Measurements from ENCODE around the gene ARPC1A. TPM values are rescaled to one million over a fixed set of nuclear protein-coding genes. Genes with fewer than 3 reads are reported as not detected.
"Not testable (repeated sequence)": the region's sequence is repeated elsewhere in the genome, so short reads cannot be mapped to it uniquely, and the experiment has no call there.

The ARPC1A gene
- total RNA-seq, 1 donor from 2014 or later: 198 TPM

DNA sequence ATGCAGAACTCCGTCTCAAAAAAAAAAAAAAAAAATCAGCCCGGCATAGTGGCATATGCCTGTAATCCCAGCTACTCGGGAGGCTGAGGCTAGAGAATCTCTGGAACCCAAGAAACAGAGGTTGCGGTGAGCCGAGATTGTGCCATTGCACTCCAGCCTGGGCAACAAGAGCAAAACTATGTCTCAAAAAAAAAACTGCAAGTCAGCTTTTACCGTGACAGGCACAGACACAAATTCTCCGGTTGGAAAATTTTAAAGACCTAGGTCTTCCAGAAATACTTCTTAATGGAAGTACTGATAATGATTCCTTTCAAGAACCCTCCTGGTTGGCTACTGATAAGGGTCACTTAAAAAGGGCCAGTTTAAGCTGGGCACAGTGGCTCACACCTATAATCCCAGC is 29.4 kb downstream of the ARPC1A start:
- Histone ChIP-seq H2AFZ (ENCODE audit: low read depth, low read length) (no peak overlapping the region), H3K9ac (ENCODE audit: low read length) (no peak overlapping the region), H3K79me2 (ENCODE audit: insufficient read depth, low read length) (peaks cover 13% of the 10 kb centered on the region), H3K4me2 (ENCODE audit: low read length) (no peak overlapping the region), H3K27ac (ENCODE audit: low read depth, low read length) (no peak overlapping the region), H3K9me3 (ENCODE audit: insufficient read depth, low read depth, low read length) (no peaks in the 10 kb centered on the region), H3K27me3 (ENCODE audit: insufficient read depth, low read length) (no peaks in the 10 kb centered on the region), H3K4me1 (ENCODE audit: insufficient read depth, low read length) (no peaks in the 10 kb centered on the region), H3K4me3 (ENCODE audit: insufficient read depth, low read depth, low read length) (no peak overlapping the region), H4K20me1 (ENCODE audit: insufficient read depth, low read length) (peaks cover 25% of the 10 kb centered on the region), H3K36me3 (ENCODE audit: insufficient read depth, low read length) (peaks cover 39% of the 10 kb centered on the region)
- H3K36me3 Mint-ChIP-seq (ENCODE audit: low read depth, unreplicated experiment): peaks cover 25% of the 10 kb centered on the region
- no peaks in the 10 kb centered on the region for H3K27me3 Mint-ChIP-seq (ENCODE audit: low read depth, unreplicated experiment)
- no peak for DNase-seq (ENCODE audit: low read depth)
- no peaks in the 10 kb centered on the region for H3K4me1 Mint-ChIP-seq (ENCODE audit: low read depth, unreplicated experiment)
- no peak for FAIRE-seq
- no peaks in the 10 kb centered on the region for H3K9me3 Mint-ChIP-seq (ENCODE audit: unreplicated experiment)
- no peak overlapping the region for H3K4me3 Mint-ChIP-seq (ENCODE audit: unreplicated experiment)
- no peak overlapping the region for H3K27ac Mint-ChIP-seq (ENCODE audit: unreplicated experiment)
- no peak for TF ChIP-seq EZH2 (IDR thresholded peaks at IDR 0.05; ENCODE audit: insufficient read depth, low read length)
- TF ChIP-seq, protein P1, sequence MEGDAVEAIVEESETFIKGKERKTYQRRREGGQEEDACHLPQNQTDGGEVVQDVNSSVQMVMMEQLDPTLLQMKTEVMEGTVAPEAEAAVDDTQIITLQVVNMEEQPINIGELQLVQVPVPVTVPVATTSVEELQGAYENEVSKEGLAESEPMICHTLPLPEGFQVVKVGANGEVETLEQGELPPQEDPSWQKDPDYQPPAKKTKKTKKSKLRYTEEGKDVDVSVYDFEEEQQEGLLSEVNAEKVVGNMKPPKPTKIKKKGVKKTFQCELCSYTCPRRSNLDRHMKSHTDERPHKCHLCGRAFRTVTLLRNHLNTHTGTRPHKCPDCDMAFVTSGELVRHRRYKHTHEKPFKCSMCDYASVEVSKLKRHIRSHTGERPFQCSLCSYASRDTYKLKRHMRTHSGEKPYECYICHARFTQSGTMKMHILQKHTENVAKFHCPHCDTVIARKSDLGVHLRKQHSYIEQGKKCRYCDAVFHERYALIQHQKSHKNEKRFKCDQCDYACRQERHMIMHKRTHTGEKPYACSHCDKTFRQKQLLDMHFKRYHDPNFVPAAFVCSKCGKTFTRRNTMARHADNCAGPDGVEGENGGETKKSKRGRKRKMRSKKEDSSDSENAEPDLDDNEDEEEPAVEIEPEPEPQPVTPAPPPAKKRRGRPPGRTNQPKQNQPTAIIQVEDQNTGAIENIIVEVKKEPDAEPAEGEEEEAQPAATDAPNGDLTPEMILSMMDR (IDR thresholded peaks at IDR 0.05; ENCODE audit: insufficient read depth, low read depth, low read length): no peak

GRCh38 chr7:99357701-99358490 is 32.2 kb downstream of the ARPC1A start:
- no peak overlapping the region for H3K27ac Mint-ChIP-seq (ENCODE audit: unreplicated experiment)
- peaks cover 18% of the 10 kb centered on the region for H4K20me1 ChIP-seq (ENCODE audit: insufficient read depth, low read length)
- H3K36me3 Mint-ChIP-seq (ENCODE audit: low read depth, unreplicated experiment): peaks cover 14% of the 10 kb centered on the region
- peaks cover 5% of the 10 kb centered on the region for H3K4me1 Mint-ChIP-seq (ENCODE audit: low read depth, unreplicated experiment)
- no peaks in the 10 kb centered on the region for H3K9me3 Mint-ChIP-seq (ENCODE audit: unreplicated experiment)
- no peaks in the 10 kb centered on the region for H3K9me3 ChIP-seq (ENCODE audit: insufficient read depth, low read depth, low read length)
- no peak overlapping the region for H3K4me3 ChIP-seq (ENCODE audit: insufficient read depth, low read depth, low read length)
- H3K4me1 ChIP-seq (ENCODE audit: insufficient read depth, low read length): peaks cover 5% of the 10 kb centered on the region
- no peak for FAIRE-seq
- no peak overlapping the region for H3K4me3 Mint-ChIP-seq (ENCODE audit: unreplicated experiment)
- TF ChIP-seq EZH2 (IDR thresholded peaks at IDR 0.05; ENCODE audit: insufficient read depth, low read length): no peak
- TF ChIP-seq, protein P1 (IDR thresholded peaks at IDR 0.05; ENCODE audit: insufficient read depth, low read depth, low read length): no peak
- H3K4me2 ChIP-seq (ENCODE audit: low read length): no peak overlapping the region
- H3K27me3 ChIP-seq (ENCODE audit: insufficient read depth, low read length): no peaks in the 10 kb centered on the region
- H2AFZ ChIP-seq (ENCODE audit: low read depth, low read length): no peak overlapping the region
- H3K27me3 Mint-ChIP-seq (ENCODE audit: low read depth, unreplicated experiment): no peaks in the 10 kb centered on the region
- no peak overlapping the region for H3K9ac ChIP-seq (ENCODE audit: low read length)
- DNase-seq (ENCODE audit: low read depth): no peak
- no peak overlapping the region for H3K27ac ChIP-seq (ENCODE audit: low read depth, low read length)
- peaks cover 35% of the 10 kb centered on the region for H3K36me3 ChIP-seq (ENCODE audit: insufficient read depth, low read length)
- peaks cover 5% of the 10 kb centered on the region for H3K79me2 ChIP-seq (ENCODE audit: insufficient read depth, low read length)

DNA sequence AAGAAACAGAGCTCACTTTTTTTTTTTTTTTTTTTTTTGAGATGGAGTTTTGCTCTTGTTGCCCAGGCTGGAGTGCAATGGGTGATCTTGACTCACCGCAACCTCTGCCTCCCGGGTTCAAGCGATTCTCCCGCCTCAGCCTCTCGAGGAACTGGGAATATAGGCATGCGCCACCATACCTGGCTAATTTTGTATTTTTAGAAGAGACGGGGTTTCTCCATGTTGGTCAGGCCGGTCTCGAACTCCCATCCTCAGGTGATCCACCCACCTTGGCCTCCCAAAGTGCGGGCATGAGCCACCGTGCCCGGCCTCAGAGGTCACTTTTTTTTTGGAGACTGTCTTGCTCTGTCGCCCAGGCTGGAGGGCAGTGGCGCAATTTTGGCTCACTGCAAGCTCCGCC is 32.8 kb downstream of the ARPC1A start:
- not testable (repeated sequence) for H3K27me3 Mint-ChIP-seq (ENCODE audit: low read depth, unreplicated experiment); H3K9me3 ChIP-seq (ENCODE audit: insufficient read depth, low read depth, low read length); DNase-seq (ENCODE audit: low read depth); H3K79me2 ChIP-seq (ENCODE audit: insufficient read depth, low read length); H3K9me3 Mint-ChIP-seq (ENCODE audit: unreplicated experiment); H3K9ac ChIP-seq (ENCODE audit: low read length); H3K4me3 Mint-ChIP-seq (ENCODE audit: unreplicated experiment); H3K4me2 ChIP-seq (ENCODE audit: low read length); FAIRE-seq; H2AFZ ChIP-seq (ENCODE audit: low read depth, low read length); H3K27me3 ChIP-seq (ENCODE audit: insufficient read depth, low read length); H3K4me3 ChIP-seq (ENCODE audit: insufficient read depth, low read depth, low read length); H3K27ac ChIP-seq (ENCODE audit: low read depth, low read length); H3K4me1 Mint-ChIP-seq (ENCODE audit: low read depth, unreplicated experiment); H3K27ac Mint-ChIP-seq (ENCODE audit: unreplicated experiment)
- peaks cover 24% of the 10 kb centered on the region for H4K20me1 ChIP-seq (ENCODE audit: insufficient read depth, low read length)
- H3K4me1 ChIP-seq (ENCODE audit: insufficient read depth, low read length): peaks cover 11% of the 10 kb centered on the region
- H3K36me3 Mint-ChIP-seq (ENCODE audit: low read depth, unreplicated experiment): peaks cover 14% of the 10 kb centered on the region
- H3K36me3 ChIP-seq (ENCODE audit: insufficient read depth, low read length): peaks cover 38% of the 10 kb centered on the region
